SK-N-SH (cell line): ENCODE results near the gene PEPD. TPM values are rescaled to one million over a fixed set of nuclear protein-coding genes. Genes with fewer than 3 reads are reported as not detected.

Experiments used
- CTCF ChIA-PET: fragments of 300-600, 350-600 bp; formaldehyde crosslinking; extraction: SDS; loops from one replicate; lab custom pipeline; 2021; lab: Yijun Ruan, JAX
- POLR2A ChIA-PET: fragments of 350-600 bp; sonication (Branson Sonifier 250); formaldehyde crosslinking; extraction: SDS; loops from one replicate; lab custom pipeline; 2020; ENCODE audit warnings: antibody characterized with exemption, inconsistent platforms; lab: Yijun Ruan, JAX
- DNase-seq: peaks from one replicate; pipeline ENCODE4 v3.0.0; 2012
- H2AFZ ChIP-seq: fragments of 200-600 bp; sonication (generic); 2 replicates; pipeline ENCODE4 v1.8.1; 2016; ENCODE audit warnings: antibody characterized with exemption, mild to moderate bottlenecking, low read depth
- H3F3A ChIP-seq: fragments of 200-600 bp; sonication (generic); replicated peaks from 2 replicates; pipeline ENCODE3; 2016; ENCODE audit warnings: antibody characterized with exemption, mild to moderate bottlenecking; ENCODE audit not compliant: insufficient read depth
- H3K27ac ChIP-seq, 2 experiments: fragments of 200-500 bp in 1 of 2; fragments of 200-600 bp in 1 of 2; sonication (Bioruptor generic) in 1 of 2; sonication (generic), shearing (Covaris generic) in 1 of 2; 2 replicates each; pipeline versions ENCODE4 v1.5.1 to v1.6.1; 2014 to 2016; ENCODE audit warnings: low read depth in 2 of 2, inconsistent platforms in 1 of 2, low read length in 1 of 2, mild to moderate bottlenecking in 1 of 2, mixed read lengths in 1 of 2
- H3K27me3 ChIP-seq: fragments of 200-600 bp; sonication (generic), shearing (Covaris generic); 2 replicates; pipeline ENCODE4 v1.6.1; 2016; ENCODE audit warnings: mixed run types; ENCODE audit not compliant: insufficient read depth
- H3K36me3 ChIP-seq, 2 experiments: fragments of 200-500 bp in 1 of 2; fragments of 200-600 bp in 1 of 2; sonication (Bioruptor generic) in 1 of 2; sonication (generic) in 1 of 2; replicated peaks in 1 of 2; 2 replicates each; pipeline versions ENCODE3 to v1.5.1; 2014 to 2016; ENCODE audit warnings: low read length in 1 of 2, mild to moderate bottlenecking in 1 of 2; ENCODE audit not compliant: insufficient read depth in 2 of 2, control insufficient read depth in 1 of 2
- H3K4me1 ChIP-seq, 2 experiments: fragments of 200-500 bp in 1 of 2; fragments of 200-600 bp in 1 of 2; sonication (Bioruptor generic) in 1 of 2; sonication (generic), shearing (Covaris generic) in 1 of 2; 2 replicates each; pipeline versions ENCODE4 v1.5.1 to v1.6.1; 2014 to 2016; ENCODE audit warnings: low read depth in 1 of 2, low read length in 1 of 2, mixed run types in 1 of 2; ENCODE audit not compliant: insufficient read depth in 2 of 2, control insufficient read depth in 1 of 2
- H3K4me2 ChIP-seq: fragments of 200-600 bp; sonication (generic), shearing (Covaris generic); 2 replicates; pipeline ENCODE4 v1.6.1; 2017; ENCODE audit warnings: mixed run types
- H3K4me3 ChIP-seq, 2 experiments: fragments of 200-500 bp in 1 of 2; fragments of 200-600 bp in 1 of 2; sonication (Bioruptor generic) in 1 of 2; sonication (generic), shearing (Covaris generic) in 1 of 2; 2 replicates each; pipeline versions ENCODE4 v1.5.1 to v1.8.1; 2014 to 2016; ENCODE audit warnings: low read depth in 2 of 2, inconsistent platforms in 1 of 2, low read length in 1 of 2, mild to moderate bottlenecking in 1 of 2, mixed read lengths in 1 of 2, moderate library complexity in 1 of 2
- H3K79me2 ChIP-seq: fragments of 200-600 bp; sonication (generic); 2 replicates; pipeline ENCODE4 v1.8.1; 2017; ENCODE audit warnings: mild to moderate bottlenecking; ENCODE audit not compliant: insufficient read depth
- H3K9ac ChIP-seq: fragments of 200-600 bp; sonication (generic); 2 replicates; pipeline ENCODE4 v1.6.1; 2017; ENCODE audit warnings: mixed run types
- H3K9me2 ChIP-seq: fragments of 200-600 bp; sonication (generic); 2 replicates; pipeline ENCODE4 v1.6.1; 2017; ENCODE audit warnings: mixed run types
- H3K9me3 ChIP-seq: fragments of 200-600 bp; sonication (generic); 2 replicates; pipeline ENCODE4 v1.6.1; 2017; ENCODE audit warnings: mixed run types, mild to moderate bottlenecking, moderate library complexity
- H4K20me1 ChIP-seq: fragments of 200-600 bp; sonication (generic); 2 replicates; pipeline ENCODE4 v1.6.1; 2017; ENCODE audit warnings: mild to moderate bottlenecking, mixed run types; ENCODE audit not compliant: insufficient read depth
- CTCF ChIP-seq: fragments of 200-600 bp; sonication (generic); IDR thresholded peaks from 2 replicates; pipeline ENCODE4 v1.6.1; 2017; ENCODE audit warnings: antibody characterized with exemption, mild to moderate bottlenecking, moderate library complexity
- ELF1 ChIP-seq: IDR thresholded peaks from 2 replicates; pipeline ENCODE4 v1.4.0; 2012
- EZH2phosphoT487 ChIP-seq: fragments of 200-600 bp; sonication (generic); IDR thresholded peaks from 2 replicates; pipeline ENCODE4 v1.6.1; 2017; ENCODE audit warnings: low read depth, mixed run types, mild to moderate bottlenecking, antibody characterized with exemption, moderate library complexity, borderline replicate concordance
- FOSL2 ChIP-seq: IDR thresholded peaks from 2 replicates; pipeline ENCODE4 v1.4.0; 2012; ENCODE audit warnings: low read depth, mild to moderate bottlenecking, moderate library complexity, borderline replicate concordance
- FOXJ3 ChIP-seq: sonication (generic); formaldehyde crosslinking; IDR thresholded peaks from 2 replicates; pipeline ENCODE4 v1.5.1; 2020; ENCODE audit warnings: mild to moderate bottlenecking, missing genetic modification reagents
- JUND ChIP-seq: IDR thresholded peaks from 2 replicates; pipeline ENCODE4 v1.4.0; 2012
- NFIC ChIP-seq: IDR thresholded peaks from 2 replicates; pipeline ENCODE4 v1.4.0; 2012; ENCODE audit warnings: borderline replicate concordance
- POLR2AphosphoS5 ChIP-seq: IDR thresholded peaks from 2 replicates; pipeline ENCODE4 v1.6.1; 2012; ENCODE audit warnings: low read depth, low read length
- RCOR1 ChIP-seq: fragments of 150-350 bp; IDR thresholded peaks from 2 replicates; pipeline ENCODE4 v1.6.1; 2017; ENCODE audit warnings: antibody characterized with exemption, low read length
- REST ChIP-seq: IDR thresholded peaks from 2 replicates; pipeline ENCODE4 v1.6.1; 2012; ENCODE audit warnings: mild to moderate bottlenecking, low read depth, low read length, moderate library complexity
- RXRA ChIP-seq: IDR thresholded peaks from 2 replicates; pipeline ENCODE4 v1.4.0; 2012; ENCODE audit warnings: low read depth, mild to moderate bottlenecking, borderline replicate concordance
- SMC3 ChIP-seq: IDR thresholded peaks from 2 replicates; pipeline ENCODE4 v1.6.1; 2012; ENCODE audit warnings: low read depth, low read length, improper control_type of control experiment
- TAF1 ChIP-seq: IDR thresholded peaks from 2 replicates; pipeline ENCODE4 v1.6.1; 2012; ENCODE audit warnings: low read depth, mild to moderate bottlenecking, low read length, moderate library complexity, borderline replicate concordance
- USF1 ChIP-seq: IDR thresholded peaks from 2 replicates; pipeline ENCODE4 v1.4.0; 2012; ENCODE audit warnings: low read depth, borderline replicate concordance
- WGBS: methylation state at CpG from one replicate; pipeline ENCODE4 v1.1.6; 2017; ENCODE audit warnings: low lambda C conversion rate; 5-methylcytosine and 5-hydroxymethylcytosine counted together
- polyA plus RNA-seq, 3 experiments: library from polyadenylated mRNA; depleted of rRNA; stranded (reverse); fragments of >200 nt; gene quantifications; 2 replicates each; pipeline ENCODE4 v1.2.3, GENCODE V29; 2012

PEPD gene
- polyA plus RNA-seq, 1 of the 3 experiments (the other 2 are of a cell fraction) = 88.9 TPM

- Histone ChIP-seq H3K4me1 (peaks cover 0 to 37% of the 10 kb centered on the region in 2 experiments; a peak in 1 of 4 replicates), H3K27me3 (no peaks in the 10 kb centered on the region), H3K79me2 (no peaks in the 10 kb centered on the region), H3K36me3 (peaks cover 0 to 24% of the 10 kb centered on the region in 2 experiments), H3K27ac (no peak overlapping the region; a peak in 1 of 4 replicates), H4K20me1 (no peaks in the 10 kb centered on the region), H3F3A (no peaks in the 10 kb centered on the region), H3K4me3 (no peak overlapping the region), H2AFZ (no peak overlapping the region), H3K4me2 (no peak overlapping the region), H3K9ac (no peak overlapping the region), H3K9me2 (no peaks in the 10 kb centered on the region), H3K9me3 (no peaks in the 10 kb centered on the region)
- DNase-seq = peak; percentile 15
- TF ChIP-seq ELF1 = no peak
- no peak for TF ChIP-seq EZH2phosphoT487
- TF ChIP-seq POLR2AphosphoS5 = no peak
- TF ChIP-seq CTCF = no peak
- TF ChIP-seq RXRA = no peak
- no peak for TF ChIP-seq JUND
- TF ChIP-seq TAF1 = no peak
- no peak for TF ChIP-seq SMC3
- no peak for TF ChIP-seq FOSL2
- TF ChIP-seq FOXJ3 = no peak
- no peak for TF ChIP-seq RCOR1
- no peak for TF ChIP-seq NFIC
- TF ChIP-seq REST = no peak
- TF ChIP-seq USF1 = no peak
- 88% methylated on average over 10 of the region's 13 CpGs for WGBS
- POLR2A ChIA-PET = no interaction called here
- CTCF ChIA-PET = interaction anchor here (0.8 kb wide), 1 partner anchor 41 kb away, joined by 3 read pairs; no protein-coding TSS in a partner anchor
These were observed 21.7 kb downstream of the PEPD start for GRCh38 chr19:33499671-33500506.
